ENCODE results near the gene EXOC3. TPM values are rescaled to one million over a fixed set of nuclear protein-coding genes. Genes with fewer than 3 reads are reported as not detected.

EXOC3 gene
- total and polyA plus RNA-seq, 2 of the 8 experiments (the other 6 are each of a cell fraction or from before 2014, with no cell fraction given): 14.4 to 30.0 TPM

- no peaks in the 10 kb centered on the region for H3K79me2 ChIP-seq (ENCODE audit: control insufficient read depth in 1 of 2, insufficient read depth in 2 of 2, low read length in 2 of 2)
- no peak overlapping the region for H2BK5ac ChIP-seq (ENCODE audit: low read depth, low read length)
- H3K23me2 ChIP-seq (ENCODE audit: low read depth, low read length): 0 out of 2 replicates have a peak, but pooled peaks cover 1% of the 10 kb centered on the region
- no peak overlapping the region for H3K4me2 ChIP-seq (ENCODE audit: insufficient read depth in 1 of 2, low read depth in 2 of 2, low read length in 2 of 2)
- H3K9me3 ChIP-seq (ENCODE audit: insufficient read depth in 2 of 2, low read depth in 1 of 2, low read length in 1 of 2): no peaks in the 10 kb centered on the region
- no peak overlapping the region; the same call in 1 of the 2 replicates for H4K8ac ChIP-seq (ENCODE audit: extremely low read depth, insufficient read depth, low read length)
- WGBS, 2 experiments (ENCODE audit: extremely low coverage in 1 of 2, insufficient coverage in 1 of 2, insufficient read length in 1 of 2, insufficient replicate concordance in 2 of 2, low coverage in 1 of 2, low lambda C conversion rate in 2 of 2, missing lambda C conversion rate in 1 of 2): 80% methylated on average over 2 of the region's 18 CpGs; no CpG with 5 or more reads in 1 of the 2 experiments
- no peak overlapping the region for H2BK120ac ChIP-seq (replicated peaks; ENCODE audit: low read depth, low read length)
- H3K4me1 ChIP-seq (replicated peaks in 1 of 4; ENCODE audit: control insufficient read depth in 3 of 4, insufficient read depth in 4 of 4, low read length in 3 of 4): peaks cover 0 to 22% (median 5%) of the 10 kb centered on the region in 4 experiments; a peak in 4 of 7 replicates
- no peak overlapping the region for H3K27ac ChIP-seq (ENCODE audit: low read depth, low read length)
- H3K36me3 ChIP-seq (ENCODE audit: control insufficient read depth in 2 of 4, insufficient read depth in 4 of 4, low read length in 3 of 4): no peaks in the 10 kb centered on the region
- H3K14ac ChIP-seq (ENCODE audit: insufficient read length): no peak overlapping the region
- CTCF ChIA-PET (ENCODE audit: partially characterized antibody): interaction anchor here (1.2 to 1.8 kb wide), 3 partner anchors 18 to 97 kb away, joined by 3 to 7 read pairs (median 3); no protein-coding TSS in a partner anchor
- no peak overlapping the region for H2AK5ac ChIP-seq (ENCODE audit: low read depth, low read length)
- no peak overlapping the region for H4K5ac ChIP-seq (ENCODE audit: insufficient read length, low read depth, low read length)
- no peak overlapping the region for H3K4ac ChIP-seq (replicated peaks; ENCODE audit: insufficient read length, low read depth, low read length)
- no peak overlapping the region for H3K4me3 ChIP-seq (ENCODE audit: extremely low read depth in 1 of 4, insufficient read depth in 2 of 4, low read depth in 3 of 4, low read length in 4 of 4)
- no peak for DNase-seq (ENCODE audit: low read depth in 1 of 2, low spot score in 2 of 2)
- no peak overlapping the region for H3K18ac ChIP-seq (ENCODE audit: extremely low read depth, low read length)
- POLR2A ChIA-PET (ENCODE audit: partially characterized antibody): interaction anchor here (0.9 to 1.9 kb wide), 2 partner anchors 11 to 16 kb away, joined by 3 to 6 read pairs; no protein-coding TSS in a partner anchor
- no peak for TF ChIP-seq RBBP5 (IDR thresholded peaks at IDR 0.05; ENCODE audit: borderline replicate concordance, low read depth, low read length)
- no peak for TF ChIP-seq CREB1 (IDR thresholded peaks at IDR 0.05)
- no peak overlapping the region for H3K56ac ChIP-seq (replicated peaks; ENCODE audit: insufficient read length, low read depth, low read length)
- no peaks in the 10 kb centered on the region for H4K20me1 ChIP-seq (replicated peaks in 1 of 2; ENCODE audit: control insufficient read depth in 1 of 2, insufficient read depth in 2 of 2, low read length in 2 of 2)
- no peak overlapping the region for H2BK20ac ChIP-seq (ENCODE audit: low read length)
- H2BK12ac ChIP-seq (ENCODE audit: low read depth, low read length): no peak overlapping the region
- H3K27me3 ChIP-seq (replicated peaks in 1 of 4; ENCODE audit: control insufficient read depth in 3 of 4, extremely low read depth in 1 of 4, insufficient read depth in 3 of 4, low read length in 3 of 4): peaks cover 0 to 28% (median 24%) of the 10 kb centered on the region in 4 experiments; a peak in 6 of 7 replicates
- H3K9ac ChIP-seq (replicated peaks in 1 of 4; ENCODE audit: extremely low read depth in 1 of 4, low read depth in 3 of 4, low read length in 3 of 4): no peak overlapping the region
- no peak overlapping the region for H3K23ac ChIP-seq (ENCODE audit: insufficient read length)
- no peaks in the 10 kb centered on the region for H3K79me1 ChIP-seq (ENCODE audit: low read depth, low read length)
- no peak overlapping the region for H2AFZ ChIP-seq (ENCODE audit: low read length)
- H4K91ac ChIP-seq (replicated peaks; ENCODE audit: insufficient read length, low read length): no peak overlapping the region
- no peak for FAIRE-seq
- H2BK15ac ChIP-seq (ENCODE audit: low read length): no peak overlapping the region
Observed at GRCh38 chr5:492314-492893, 49.4 kb downstream of the EXOC3 start.
